Kidney (tissue), 14 donors: ENCODE results near the gene ARFGEF3. TPM values are rescaled to one million over a fixed set of nuclear protein-coding genes. Genes with fewer than 3 reads are reported as not detected.

Experiments used
- DNase-seq, 5 donors: peaks; one replicate each; pipeline ENCODE4 v3.0.0-alpha.2; 2013 to 2020
- FAIRE-seq: peaks from 2 replicates; lab custom pipeline; 2012; peaks lifted over from hg19 to GRCh38; lab: Jason Lieb, UNC
- H3K27ac ChIP-seq, 2 donors: one replicate each; pipeline ENCODE4 v1.7.0; 2013; ENCODE audit warnings: low read depth in 2 of 2, low read length in 2 of 2, inconsistent platforms in 1 of 2
- H3K27me3 ChIP-seq: one replicate; pipeline ENCODE4 v1.7.1; 2013; ENCODE audit warnings: low read length, inconsistent platforms; ENCODE audit not compliant: control insufficient read depth, insufficient read depth
- H3K36me3 ChIP-seq, 3 donors: one replicate each; pipeline versions ENCODE4 v1.7.0 to v1.7.1; 2013; ENCODE audit warnings: low read length in 3 of 3, control low read depth in 1 of 3, inconsistent platforms in 1 of 3; ENCODE audit not compliant: insufficient read depth in 3 of 3, control insufficient read depth in 2 of 3
- H3K4me1 ChIP-seq, 3 donors: one replicate each; pipeline versions ENCODE4 v1.7.0 to v1.7.1; 2013; ENCODE audit warnings: low read length in 3 of 3, inconsistent platforms in 1 of 3, low read depth in 1 of 3; ENCODE audit not compliant: control insufficient read depth in 2 of 3, insufficient read depth in 2 of 3
- H3K4me3 ChIP-seq, 3 donors: one replicate each; pipeline versions ENCODE4 v1.7.0 to v1.8.1; 2013; ENCODE audit warnings: low read length in 3 of 3, control low read depth in 1 of 3, inconsistent platforms in 1 of 3
- H3K9ac ChIP-seq, 3 donors: one replicate each; pipeline versions ENCODE4 v1.7.0 to v1.7.1; 2013; ENCODE audit warnings: low read length in 3 of 3, control low read depth in 1 of 3, inconsistent platforms in 1 of 3
- H3K9me3 ChIP-seq, 3 donors: one replicate each; pipeline versions ENCODE4 v1.7.0 to v1.7.1; 2013; ENCODE audit warnings: low read length in 3 of 3, control low read depth in 1 of 3, inconsistent platforms in 1 of 3; ENCODE audit not compliant: control insufficient read depth in 2 of 3, insufficient read depth in 1 of 3
- intact Hi-C: fragments of 100-400 bp; cut with DNase I; formaldehyde crosslinking; loops from one replicate; pipeline ENCODE4 v1.11.1; 2022
- polyA plus RNA-seq: library from polyadenylated mRNA; stranded (reverse); fragments of 350-450 nt; fragmentation: Illumina TruSeq; extraction: RNeasy Lipid Tissue Mini Kit (QIAGEN cat#74804); gene quantifications from one replicate; pipeline ENCODE4 v1.2.3, GENCODE V29; 2014; ENCODE audit warnings: low read depth, low replicate concordance; ENCODE audit not compliant: insufficient read depth
- total RNA-seq: library from RNA; stranded (reverse); fragmentation: NEBNext Ultra II Directional; extraction: Animal tissue kit (Norgen Biotek cat#: 25700); gene quantifications from one replicate; pipeline ENCODE4 v1.2.1, GENCODE V29; 2021
- TF ChIP-seq, protein P1 (sequence below): IDR thresholded peaks from 3 replicates; pipeline ENCODE4 v1.5.1; 2012; ENCODE audit warnings: mild to moderate bottlenecking, moderate library complexity, borderline replicate concordance; ENCODE audit not compliant: insufficient read depth; ENCODE audit errors: extremely low read depth
- donor health status: control.
- donor health status: control.
- donor health status: control.
- donor health status: control.
- donor health status: control.
- donor health status: DM: yes; HTN: yes; CAD: no.
- donor health status: Normal renal cell carcinoma (clear cell type).

Gene ARFGEF3
- total and polyA plus RNA-seq, 2 donors from 2014 or later: 1.2 to 7.8 TPM

DNA sequence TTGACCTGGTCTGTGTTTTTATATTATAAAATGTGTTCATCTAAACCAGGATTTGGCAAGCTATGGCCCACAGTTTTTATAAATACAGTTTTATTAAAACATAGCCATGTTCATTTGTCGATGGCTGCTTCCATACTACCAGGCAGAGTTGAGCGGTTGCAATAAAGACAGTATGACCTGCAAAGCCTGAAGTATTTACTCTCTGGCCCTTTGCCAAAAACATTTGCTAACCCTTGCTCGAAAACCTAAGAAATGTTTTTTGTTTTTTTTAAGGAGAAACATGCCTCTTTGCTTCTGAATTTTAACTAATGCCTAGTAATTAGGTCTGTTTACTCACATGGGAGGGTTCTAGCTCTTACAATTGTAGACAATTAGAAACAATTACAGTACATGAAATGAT is 148.6 kb downstream of the ARFGEF3 start:
- H3K36me3 ChIP-seq: no peaks in the 10 kb centered on the region
- no peaks in the 10 kb centered on the region for H3K27me3 ChIP-seq
- H3K4me1 ChIP-seq: no peaks in the 10 kb centered on the region
- FAIRE-seq: no peak
- H3K4me3 ChIP-seq: no peak overlapping the region
- TF ChIP-seq, protein P1, sequence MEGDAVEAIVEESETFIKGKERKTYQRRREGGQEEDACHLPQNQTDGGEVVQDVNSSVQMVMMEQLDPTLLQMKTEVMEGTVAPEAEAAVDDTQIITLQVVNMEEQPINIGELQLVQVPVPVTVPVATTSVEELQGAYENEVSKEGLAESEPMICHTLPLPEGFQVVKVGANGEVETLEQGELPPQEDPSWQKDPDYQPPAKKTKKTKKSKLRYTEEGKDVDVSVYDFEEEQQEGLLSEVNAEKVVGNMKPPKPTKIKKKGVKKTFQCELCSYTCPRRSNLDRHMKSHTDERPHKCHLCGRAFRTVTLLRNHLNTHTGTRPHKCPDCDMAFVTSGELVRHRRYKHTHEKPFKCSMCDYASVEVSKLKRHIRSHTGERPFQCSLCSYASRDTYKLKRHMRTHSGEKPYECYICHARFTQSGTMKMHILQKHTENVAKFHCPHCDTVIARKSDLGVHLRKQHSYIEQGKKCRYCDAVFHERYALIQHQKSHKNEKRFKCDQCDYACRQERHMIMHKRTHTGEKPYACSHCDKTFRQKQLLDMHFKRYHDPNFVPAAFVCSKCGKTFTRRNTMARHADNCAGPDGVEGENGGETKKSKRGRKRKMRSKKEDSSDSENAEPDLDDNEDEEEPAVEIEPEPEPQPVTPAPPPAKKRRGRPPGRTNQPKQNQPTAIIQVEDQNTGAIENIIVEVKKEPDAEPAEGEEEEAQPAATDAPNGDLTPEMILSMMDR: no peak
- no peaks in the 10 kb centered on the region for H3K9me3 ChIP-seq
- no peak overlapping the region for H3K9ac ChIP-seq
- peak in 2 of 5 donors; percentile 16 to 38 for DNase-seq
- intact Hi-C loops: no loop called here
- no peak overlapping the region for H3K27ac ChIP-seq

DNA sequence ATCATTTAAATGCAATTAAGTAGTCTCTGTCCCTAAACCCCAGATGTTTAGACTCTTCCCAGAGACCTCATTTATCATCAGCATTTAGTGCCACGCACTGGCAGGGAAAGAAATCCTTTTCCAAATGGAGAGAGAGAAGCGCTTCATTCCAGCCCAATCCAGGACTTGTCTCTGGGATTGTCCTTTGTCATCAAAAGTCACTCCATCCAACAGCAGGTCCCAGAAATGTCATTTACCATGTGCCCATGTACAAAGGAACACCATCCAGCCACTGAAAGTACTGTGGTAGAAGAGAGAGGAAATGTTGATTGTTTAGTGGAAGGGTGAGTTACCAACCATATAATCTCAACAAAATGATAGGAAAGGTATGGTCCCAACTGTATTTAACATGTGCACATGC is 149.1 kb downstream of the ARFGEF3 start:
- no peak overlapping the region for H3K27ac ChIP-seq
- no peaks in the 10 kb centered on the region for H3K36me3 ChIP-seq
- H3K4me1 ChIP-seq: no peaks in the 10 kb centered on the region
- FAIRE-seq: no peak
- intact Hi-C loops: no loop called here
- TF ChIP-seq, protein P1: no peak
- H3K9ac ChIP-seq: no peak overlapping the region
- H3K4me3 ChIP-seq: no peak overlapping the region
- no peaks in the 10 kb centered on the region for H3K9me3 ChIP-seq
- no peak for DNase-seq
- H3K27me3 ChIP-seq: no peaks in the 10 kb centered on the region

DNA sequence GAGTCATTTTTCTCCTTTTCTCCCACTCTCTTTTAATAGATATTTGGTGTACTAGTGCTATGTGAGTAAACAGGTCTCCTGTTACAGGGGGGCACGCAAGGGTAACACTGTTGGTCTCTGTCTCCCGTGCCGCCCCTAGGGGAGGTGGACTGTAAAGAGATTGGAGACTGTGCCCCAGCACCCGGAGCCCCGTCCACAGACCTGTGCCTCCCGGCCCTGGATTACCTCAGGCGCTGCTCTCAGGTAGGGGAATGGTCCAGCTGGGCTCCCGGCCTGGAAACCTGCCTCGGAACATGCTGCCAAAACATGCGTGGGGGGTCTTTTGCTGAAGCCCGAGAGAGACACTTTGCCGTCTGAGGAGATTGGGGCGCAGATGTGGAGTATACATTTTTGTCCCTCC is 149.5 kb downstream of the ARFGEF3 start:
- TF ChIP-seq, protein P1: no peak
- Histone ChIP-seq H3K36me3 (no peaks in the 10 kb centered on the region), H3K4me1 (no peaks in the 10 kb centered on the region), H3K9ac (no peak overlapping the region), H3K9me3 (no peaks in the 10 kb centered on the region), H3K27ac (no peak overlapping the region), H3K4me3 (no peak overlapping the region), H3K27me3 (no peaks in the 10 kb centered on the region)
- FAIRE-seq (no peak), DNase-seq (no peak)
- intact Hi-C loops: no loop called here

DNA sequence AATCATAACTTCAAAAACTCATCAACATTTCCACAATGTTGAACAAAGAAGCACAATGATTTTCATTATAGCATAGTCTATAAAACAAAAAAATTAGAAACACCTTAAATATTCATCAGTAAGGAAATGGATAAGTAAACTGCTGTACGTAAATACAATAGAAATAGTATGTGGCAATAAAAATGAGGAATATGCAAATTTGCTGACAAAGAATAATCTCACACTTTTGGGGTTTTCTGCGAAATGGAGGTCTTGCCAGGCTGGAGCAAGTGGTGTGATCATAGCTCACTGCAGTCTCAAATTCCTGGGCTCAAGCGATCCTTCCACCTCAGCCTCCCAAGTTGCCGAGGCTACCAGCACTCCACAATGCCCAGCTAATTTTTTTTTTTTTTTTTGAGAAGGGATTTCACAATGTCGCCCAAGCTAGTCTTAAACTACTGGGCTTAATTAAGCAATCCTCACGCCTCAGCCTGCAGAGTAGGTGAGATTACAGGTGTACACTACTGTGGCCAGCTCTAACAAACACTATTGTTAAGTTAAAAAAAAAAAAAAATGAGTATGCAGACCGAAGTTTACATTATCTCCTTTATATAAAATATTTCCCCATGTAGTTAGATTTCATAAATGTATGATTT is 157.1 kb downstream of the ARFGEF3 start:
- FAIRE-seq (no peak), DNase-seq (no peak)
- Histone ChIP-seq H3K27me3 (no peaks in the 10 kb centered on the region), H3K9me3 (no peaks in the 10 kb centered on the region), H3K27ac (no peak overlapping the region), H3K36me3 (no peaks in the 10 kb centered on the region), H3K4me1 (no peaks in the 10 kb centered on the region), H3K4me3 (no peak overlapping the region), H3K9ac (no peak overlapping the region)
- TF ChIP-seq, protein P1: no peak
- intact Hi-C loops: no loop called here
